Measurements from ENCODE around the gene PPP1R26.
"Not testable (repeated sequence)": the region's sequence is repeated elsewhere in the genome, so short reads cannot be mapped to it uniquely, and the experiment has no call there.

Gene PPP1R26

DNA sequence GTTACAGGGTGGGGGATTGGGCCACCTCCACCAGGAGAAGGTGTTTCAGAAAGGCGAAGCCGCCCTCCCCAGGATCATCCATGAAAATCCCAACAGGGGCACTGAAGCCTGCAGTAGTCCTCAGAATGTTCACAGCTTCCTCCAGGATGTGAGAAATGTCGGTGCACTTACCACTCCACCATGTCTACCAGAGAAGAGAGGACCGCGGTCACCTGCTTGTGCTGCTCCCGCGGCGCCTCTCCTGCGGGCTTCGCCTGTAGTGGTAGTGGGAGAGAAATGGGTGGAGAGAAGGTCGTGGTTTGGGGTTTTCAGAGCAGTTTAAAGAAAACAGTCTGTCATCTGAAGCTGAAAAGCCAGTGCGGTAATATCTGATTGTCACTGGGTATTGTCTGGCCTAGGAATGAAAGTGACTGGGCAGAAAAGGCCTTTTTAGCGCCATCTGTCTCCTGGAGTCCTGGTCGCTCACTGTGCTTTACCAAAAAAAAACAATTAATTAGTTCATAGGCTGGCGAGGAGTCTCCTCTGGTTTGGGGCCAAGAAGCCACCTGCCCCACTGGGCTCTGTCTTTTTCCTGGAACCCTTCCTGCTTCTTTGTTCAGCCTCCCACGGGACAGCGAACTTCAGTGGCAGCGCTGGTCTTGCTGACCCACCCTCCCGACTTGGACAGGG lies 23.0 kb upstream of the PPP1R26 start:
- H4K20me1 ChIP-seq (ENCODE audit: insufficient read depth, low read length) = no peaks in the 10 kb centered on the region
- H3K27ac ChIP-seq (ENCODE audit: low read length) = no peak overlapping the region
- no peaks in the 10 kb centered on the region for H3K36me3 ChIP-seq (ENCODE audit: insufficient read depth, low read length)
- H3K4me2 ChIP-seq (ENCODE audit: insufficient read depth, low read length) = no peak overlapping the region
- no peaks in the 10 kb centered on the region for H3K4me1 ChIP-seq (ENCODE audit: insufficient read depth, low read length)
- H3K9me3 ChIP-seq (ENCODE audit: insufficient read depth, low read length, severe bottlenecking) = no peaks in the 10 kb centered on the region
- H2AFZ ChIP-seq (ENCODE audit: low read depth, low read length) = no peak overlapping the region
- ATAC-seq (ENCODE audit: insufficient read depth, low read depth) = no peak
- H3K27me3 ChIP-seq (ENCODE audit: insufficient read depth, low read length, poor library complexity) = peaks cover 2% of the 10 kb centered on the region
- H3K4me3 ChIP-seq (ENCODE audit: low read depth in 1 of 2, low read length in 2 of 2) = no peak overlapping the region
- DNase-seq = no peak
- H3K79me2 ChIP-seq (ENCODE audit: insufficient read depth, low read length) = no peaks in the 10 kb centered on the region
- H3K9ac ChIP-seq (ENCODE audit: low read depth, low read length) = no peak overlapping the region
- TF ChIP-seq, protein P1, sequence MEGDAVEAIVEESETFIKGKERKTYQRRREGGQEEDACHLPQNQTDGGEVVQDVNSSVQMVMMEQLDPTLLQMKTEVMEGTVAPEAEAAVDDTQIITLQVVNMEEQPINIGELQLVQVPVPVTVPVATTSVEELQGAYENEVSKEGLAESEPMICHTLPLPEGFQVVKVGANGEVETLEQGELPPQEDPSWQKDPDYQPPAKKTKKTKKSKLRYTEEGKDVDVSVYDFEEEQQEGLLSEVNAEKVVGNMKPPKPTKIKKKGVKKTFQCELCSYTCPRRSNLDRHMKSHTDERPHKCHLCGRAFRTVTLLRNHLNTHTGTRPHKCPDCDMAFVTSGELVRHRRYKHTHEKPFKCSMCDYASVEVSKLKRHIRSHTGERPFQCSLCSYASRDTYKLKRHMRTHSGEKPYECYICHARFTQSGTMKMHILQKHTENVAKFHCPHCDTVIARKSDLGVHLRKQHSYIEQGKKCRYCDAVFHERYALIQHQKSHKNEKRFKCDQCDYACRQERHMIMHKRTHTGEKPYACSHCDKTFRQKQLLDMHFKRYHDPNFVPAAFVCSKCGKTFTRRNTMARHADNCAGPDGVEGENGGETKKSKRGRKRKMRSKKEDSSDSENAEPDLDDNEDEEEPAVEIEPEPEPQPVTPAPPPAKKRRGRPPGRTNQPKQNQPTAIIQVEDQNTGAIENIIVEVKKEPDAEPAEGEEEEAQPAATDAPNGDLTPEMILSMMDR (IDR thresholded peaks at IDR 0.05; ENCODE audit: borderline replicate concordance, extremely low read depth, low read length, poor library complexity, severe bottlenecking) = no peak
- TF ChIP-seq EZH2 (IDR thresholded peaks at IDR 0.05; ENCODE audit: borderline replicate concordance, low read depth, low read length, severe bottlenecking) = no peak

DNA sequence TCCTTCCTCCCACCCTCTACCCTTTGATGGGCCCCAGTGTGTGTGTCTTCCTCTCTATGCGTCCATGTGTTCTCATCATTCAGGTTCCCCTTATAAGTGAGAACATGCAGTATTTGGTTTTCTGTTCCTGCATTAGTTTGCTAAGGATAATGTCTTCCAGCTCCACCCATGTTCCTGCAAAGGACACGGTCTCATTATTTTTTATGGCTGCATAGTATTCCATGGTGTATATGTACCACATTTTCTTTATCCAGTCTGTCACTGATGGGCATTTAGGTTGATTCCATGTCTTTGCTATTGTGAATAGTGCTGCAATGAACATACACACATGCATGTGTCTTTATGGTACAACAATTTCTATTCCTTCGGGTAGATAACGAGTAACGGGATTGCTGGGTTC lies 21.1 kb upstream of the PPP1R26 start:
- not testable (repeated sequence) for H4K20me1 ChIP-seq (ENCODE audit: insufficient read depth, low read length); H3K27ac ChIP-seq (ENCODE audit: low read length); H3K9me3 ChIP-seq (ENCODE audit: insufficient read depth, low read length, severe bottlenecking); H3K79me2 ChIP-seq (ENCODE audit: insufficient read depth, low read length); ATAC-seq (ENCODE audit: insufficient read depth, low read depth); DNase-seq; H3K9ac ChIP-seq (ENCODE audit: low read depth, low read length); H3K4me3 ChIP-seq (ENCODE audit: low read depth in 1 of 2, low read length in 2 of 2); H3K4me1 ChIP-seq (ENCODE audit: insufficient read depth, low read length); H3K4me2 ChIP-seq (ENCODE audit: insufficient read depth, low read length); H3K36me3 ChIP-seq (ENCODE audit: insufficient read depth, low read length); H3K27me3 ChIP-seq (ENCODE audit: insufficient read depth, low read length, poor library complexity); H2AFZ ChIP-seq (ENCODE audit: low read depth, low read length)

DNA sequence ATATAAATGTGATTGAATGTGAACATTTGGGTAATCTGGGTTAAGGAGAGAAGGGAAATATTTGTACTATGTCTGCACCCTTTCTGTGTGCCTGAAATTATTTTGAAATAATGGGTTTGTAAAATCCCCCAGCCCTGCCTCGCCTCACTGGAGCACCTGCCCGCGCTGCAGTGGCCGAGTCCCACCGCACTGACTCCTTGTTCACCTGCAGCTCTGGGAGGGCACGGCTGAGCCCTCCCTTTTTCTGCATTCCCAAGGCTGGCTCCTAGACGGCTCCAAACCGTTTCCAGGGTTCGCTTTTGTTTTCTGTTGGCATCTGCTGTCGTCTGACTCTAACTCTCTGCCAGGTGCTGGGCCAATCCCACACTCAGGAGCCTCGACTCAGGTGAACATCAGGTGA lies 17.6 kb upstream of the PPP1R26 start:
- TF ChIP-seq, protein P1 (IDR thresholded peaks at IDR 0.05; ENCODE audit: borderline replicate concordance, extremely low read depth, low read length, poor library complexity, severe bottlenecking) = no peak
- no peak for TF ChIP-seq EZH2 (IDR thresholded peaks at IDR 0.05; ENCODE audit: borderline replicate concordance, low read depth, low read length, severe bottlenecking)
- no peak for ATAC-seq (ENCODE audit: insufficient read depth, low read depth)
- H3K4me3 ChIP-seq (ENCODE audit: low read depth in 1 of 2, low read length in 2 of 2) = no peak overlapping the region

DNA sequence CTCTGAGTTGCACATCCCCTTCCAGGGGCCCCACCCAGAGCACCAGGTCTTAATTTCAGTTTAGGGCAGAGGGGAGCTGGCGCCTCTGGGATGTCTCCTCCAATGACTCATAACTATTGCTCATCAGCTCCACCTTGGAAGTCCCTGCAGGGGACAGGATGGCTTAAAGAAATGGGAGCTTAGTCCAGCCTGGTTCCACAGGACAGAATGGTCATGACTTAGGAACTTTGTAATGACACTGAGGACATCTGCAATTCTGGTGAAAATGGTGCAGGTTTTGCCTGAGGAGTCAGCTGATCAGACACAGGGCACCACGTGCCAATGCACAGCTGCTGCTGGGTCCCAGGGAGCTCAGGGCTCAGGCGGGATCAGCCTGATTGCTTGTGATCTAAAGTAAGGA lies 16.4 kb upstream of the PPP1R26 start:
- Histone ChIP-seq H3K27ac (ENCODE audit: low read length) (no peak overlapping the region), H4K20me1 (ENCODE audit: insufficient read depth, low read length) (no peaks in the 10 kb centered on the region), H3K27me3 (ENCODE audit: insufficient read depth, low read length, poor library complexity) (no peaks in the 10 kb centered on the region), H3K4me3 (ENCODE audit: low read depth in 1 of 2, low read length in 2 of 2) (no peak overlapping the region), H3K79me2 (ENCODE audit: insufficient read depth, low read length) (no peaks in the 10 kb centered on the region), H3K4me1 (ENCODE audit: insufficient read depth, low read length) (no peaks in the 10 kb centered on the region), H3K4me2 (ENCODE audit: insufficient read depth, low read length) (no peak overlapping the region), H3K9ac (ENCODE audit: low read depth, low read length) (no peak overlapping the region), H2AFZ (ENCODE audit: low read depth, low read length) (no peak overlapping the region), H3K36me3 (ENCODE audit: insufficient read depth, low read length) (no peaks in the 10 kb centered on the region), H3K9me3 (ENCODE audit: insufficient read depth, low read length, severe bottlenecking) (no peaks in the 10 kb centered on the region)
- DNase-seq (no peak), ATAC-seq (ENCODE audit: insufficient read depth, low read depth) (no peak)
- TF ChIP-seq, protein P1 (IDR thresholded peaks at IDR 0.05; ENCODE audit: borderline replicate concordance, extremely low read depth, low read length, poor library complexity, severe bottlenecking) = no peak
- TF ChIP-seq EZH2 (IDR thresholded peaks at IDR 0.05; ENCODE audit: borderline replicate concordance, low read depth, low read length, severe bottlenecking) = no peak

More for the DNA sequence above, 17.6 kb upstream of the PPP1R26 start:
- H2AFZ ChIP-seq (ENCODE audit: low read depth, low read length) = no peak overlapping the region
- no peak overlapping the region for H3K27ac ChIP-seq (ENCODE audit: low read length)
- no peaks in the 10 kb centered on the region for H3K79me2 ChIP-seq (ENCODE audit: insufficient read depth, low read length)
- no peaks in the 10 kb centered on the region for H3K9me3 ChIP-seq (ENCODE audit: insufficient read depth, low read length, severe bottlenecking)
- DNase-seq = no peak
- no peaks in the 10 kb centered on the region for H3K36me3 ChIP-seq (ENCODE audit: insufficient read depth, low read length)
- no peaks in the 10 kb centered on the region for H3K4me1 ChIP-seq (ENCODE audit: insufficient read depth, low read length)
- H3K27me3 ChIP-seq (ENCODE audit: insufficient read depth, low read length, poor library complexity) = no peaks in the 10 kb centered on the region
- H3K4me2 ChIP-seq (ENCODE audit: insufficient read depth, low read length) = no peak overlapping the region
- H4K20me1 ChIP-seq (ENCODE audit: insufficient read depth, low read length) = no peaks in the 10 kb centered on the region
- no peak overlapping the region for H3K9ac ChIP-seq (ENCODE audit: low read depth, low read length)
